ENCODE measurements around the gene KMT2B.
"Not testable (repeated sequence)": the region's sequence is repeated elsewhere in the genome, so short reads cannot be mapped to it uniquely, and the experiment has no call there.

The KMT2B gene

DNA sequence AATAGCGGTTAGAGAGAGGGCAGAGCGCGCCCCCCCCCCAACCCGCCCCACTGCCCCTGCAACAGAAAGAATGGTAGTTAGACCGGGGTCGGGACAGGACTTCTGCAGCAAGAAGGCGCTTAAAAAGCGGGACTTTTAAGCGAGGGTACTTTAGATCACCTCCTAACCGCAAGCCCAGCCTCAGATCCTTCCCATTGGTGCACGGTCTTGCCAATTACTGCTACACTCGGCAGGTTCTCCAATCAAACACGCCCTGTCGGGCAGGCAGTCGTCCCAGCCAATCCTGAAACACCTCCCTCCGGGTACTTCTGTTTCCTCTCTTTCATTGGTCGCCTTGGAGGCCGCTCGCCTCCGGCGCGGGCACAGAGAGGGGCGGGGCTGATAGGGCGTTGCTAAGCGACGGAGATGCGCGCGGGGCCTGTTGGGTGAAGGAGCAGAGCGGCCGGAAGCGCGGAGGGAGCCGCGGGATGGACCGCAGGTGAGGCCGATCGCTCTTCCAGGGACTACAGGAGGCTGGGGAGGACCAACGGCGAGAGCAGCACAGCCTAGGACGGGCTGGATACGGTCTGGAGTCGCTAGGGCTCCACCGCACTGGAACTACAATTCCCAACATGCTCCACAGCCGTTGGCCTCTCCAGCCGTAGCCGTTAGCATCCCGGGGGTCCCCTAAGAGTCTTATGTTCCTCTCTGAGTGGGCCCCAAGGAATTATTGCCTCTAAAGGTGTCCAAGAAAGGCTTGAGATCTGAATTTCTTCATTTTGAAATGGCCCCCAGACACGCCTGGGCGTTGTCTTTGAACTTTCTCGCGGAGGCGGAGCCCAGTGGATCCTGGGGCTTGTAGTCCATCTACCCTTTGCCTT lies 40.2 kb downstream of the KMT2B start, which contains the start of gene PROSER3:
PROSER3 (plus strand) TSS at position 428 of the 860 bp plus-strand sequence; CDS start at position 468, 40 bp downstream.
- peak; percentile 97 for DNase-seq

DNA sequence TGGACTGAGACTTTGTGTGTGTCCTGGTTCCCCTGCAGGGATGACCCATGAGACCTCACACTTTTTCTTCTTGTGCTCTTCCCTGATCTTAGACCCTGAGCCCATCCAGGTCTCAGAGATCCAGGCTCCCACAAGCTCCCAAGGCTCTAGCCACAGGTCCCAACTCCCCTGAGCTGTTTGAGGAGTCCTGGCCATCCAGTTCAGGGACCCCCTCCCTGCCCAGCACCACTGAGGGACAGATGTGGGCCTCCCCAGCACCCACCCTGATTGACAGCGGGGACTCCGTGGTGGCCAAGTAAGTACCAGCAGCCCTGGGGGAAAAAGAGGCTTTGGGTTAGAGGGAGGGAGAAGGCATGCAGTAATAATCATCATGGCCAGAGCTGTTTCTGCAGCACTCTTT lies 41.9 kb downstream of the KMT2B start:
- DNase-seq = no peak

DNA sequence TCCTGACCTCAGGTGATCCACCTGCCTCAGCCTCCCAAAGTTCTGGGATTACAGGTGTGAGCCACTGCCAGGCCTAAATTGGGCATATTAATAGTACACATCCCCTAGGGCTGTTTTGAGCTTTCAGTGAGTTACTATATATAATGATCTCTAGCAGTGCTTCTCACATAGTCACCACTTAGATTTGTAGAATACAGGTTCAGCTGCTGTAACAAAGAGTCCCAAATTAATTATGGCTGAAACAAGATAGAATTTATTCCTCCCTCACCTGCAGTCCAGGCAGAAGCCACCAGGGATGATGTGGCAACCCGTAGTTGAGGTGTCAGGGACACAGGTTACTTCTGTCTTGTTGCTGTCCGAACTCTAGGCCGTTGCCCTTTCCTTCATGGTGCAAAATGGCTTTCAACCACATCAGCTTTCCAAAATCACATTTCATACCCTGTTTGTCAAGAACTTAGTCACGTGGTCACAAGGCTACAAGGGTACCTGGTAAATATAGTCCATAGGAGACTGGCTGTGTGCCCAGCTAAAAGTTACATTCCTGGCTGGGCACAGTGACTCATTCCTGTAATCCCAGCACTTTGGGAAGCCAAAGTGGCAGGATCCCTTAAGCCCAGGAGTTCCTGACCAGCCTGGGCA lies 43.0 kb downstream of the KMT2B start:
- no peak for DNase-seq

DNA sequence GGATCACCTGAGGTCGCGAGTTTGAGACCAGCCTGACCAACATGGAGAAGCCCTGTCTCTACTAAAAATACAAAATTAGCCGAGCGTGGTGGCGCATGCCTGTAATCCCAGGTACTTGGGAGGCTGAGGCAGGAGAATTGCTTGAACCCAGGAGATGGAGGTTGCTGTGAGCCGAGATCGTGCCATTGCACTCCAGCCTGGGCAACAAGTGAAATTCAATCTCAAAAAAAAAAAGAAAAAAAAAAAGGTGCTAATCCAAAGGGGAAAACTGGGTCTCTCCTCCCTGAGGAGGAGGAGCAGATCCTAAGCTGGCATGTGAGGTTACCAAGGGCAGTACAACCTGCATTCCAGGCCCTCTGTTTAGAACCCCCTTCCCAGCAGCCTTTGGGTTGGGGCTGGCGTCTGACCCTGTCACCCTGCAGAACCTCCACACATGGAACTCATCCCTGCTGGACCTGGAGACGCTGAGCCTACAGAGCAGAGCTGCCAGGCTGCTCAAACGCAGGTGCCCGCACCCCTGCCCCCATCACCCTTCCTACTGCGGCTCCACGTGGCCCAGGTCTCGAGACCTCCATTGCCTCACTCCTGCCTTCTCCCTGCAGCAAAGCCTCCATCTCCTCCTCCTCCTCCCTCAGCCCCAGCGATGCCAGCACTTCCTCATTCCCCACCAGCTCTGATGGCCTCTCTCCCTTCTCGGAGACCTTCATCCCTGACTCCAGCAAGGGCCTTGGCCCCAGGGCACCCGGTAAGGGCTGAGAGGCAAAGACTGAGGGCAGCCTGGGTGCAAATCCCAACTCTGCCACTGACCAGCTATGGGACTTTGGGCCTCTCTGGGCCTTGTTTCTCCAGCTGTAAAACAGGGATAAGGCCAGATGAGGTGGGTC lies 46.9 kb downstream of the KMT2B start:
- DNase-seq = no peak

DNA sequence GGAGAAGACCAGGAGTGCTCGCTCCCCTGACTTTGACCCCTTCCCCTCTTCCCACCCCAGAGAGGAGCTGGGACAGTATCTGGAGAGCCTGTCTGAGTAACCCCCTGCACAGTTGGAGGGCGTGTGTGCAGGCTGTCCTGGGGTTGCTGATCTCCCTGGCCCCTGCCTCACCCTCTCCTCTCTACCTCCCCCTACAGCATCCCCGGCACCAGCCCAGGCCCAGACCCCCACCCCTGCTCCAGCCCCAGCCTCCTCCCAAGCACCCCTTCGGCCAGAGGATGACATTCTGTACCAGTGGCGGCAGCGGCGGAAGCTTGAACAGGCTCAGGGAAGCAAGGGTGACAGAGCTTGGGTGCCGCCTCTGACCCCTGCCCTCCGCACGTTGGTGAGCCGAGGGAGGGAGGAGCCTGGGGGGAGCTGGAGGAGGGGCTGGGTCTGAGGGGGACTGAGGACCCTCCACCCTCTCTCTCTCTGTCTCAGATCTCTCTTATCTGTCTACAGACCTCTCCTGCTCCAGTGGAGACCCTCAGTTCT lies 48.8 kb downstream of the KMT2B start:
- DNase-seq = no peak

DNA sequence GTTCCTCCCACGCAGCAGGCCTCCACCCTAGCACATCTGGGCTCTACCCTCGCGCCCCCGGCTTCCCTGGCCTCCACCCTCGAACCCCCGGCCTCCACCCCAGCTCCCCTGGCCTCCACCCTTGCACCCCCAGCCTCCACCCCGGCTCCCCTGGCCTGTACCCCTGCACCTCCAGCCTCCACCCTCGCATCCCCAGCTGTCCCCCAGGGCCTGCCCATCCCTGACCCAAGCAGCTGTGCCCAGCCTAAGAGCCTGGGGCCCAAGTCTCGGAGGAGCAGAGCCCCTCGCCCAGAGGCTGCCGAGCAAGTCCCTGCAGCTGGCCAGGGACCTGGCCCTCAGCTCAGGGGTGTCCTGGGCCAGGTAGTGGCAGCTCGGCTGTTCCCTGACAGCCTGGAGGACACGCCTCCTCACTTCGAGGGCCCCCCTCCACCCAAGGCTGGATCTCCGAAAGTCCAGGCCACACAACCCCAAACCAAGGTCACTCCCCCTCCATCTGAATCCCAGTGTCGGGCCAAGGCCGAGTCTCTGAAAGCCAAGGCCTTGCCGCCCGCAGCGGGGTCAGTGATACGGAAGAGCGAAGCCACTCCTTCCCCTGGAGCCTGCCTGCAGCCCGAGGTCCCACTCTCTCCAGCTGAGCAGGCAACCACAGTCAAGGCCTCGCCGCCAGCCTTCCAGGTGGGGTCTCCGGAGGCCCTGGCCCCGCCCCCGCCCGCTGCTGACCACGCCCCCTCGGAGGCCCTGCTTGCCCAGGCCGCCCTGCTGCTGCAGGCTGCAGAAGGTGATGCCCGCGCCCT lies 49.7 kb downstream of the KMT2B start:
- no peak for DNase-seq

DNA sequence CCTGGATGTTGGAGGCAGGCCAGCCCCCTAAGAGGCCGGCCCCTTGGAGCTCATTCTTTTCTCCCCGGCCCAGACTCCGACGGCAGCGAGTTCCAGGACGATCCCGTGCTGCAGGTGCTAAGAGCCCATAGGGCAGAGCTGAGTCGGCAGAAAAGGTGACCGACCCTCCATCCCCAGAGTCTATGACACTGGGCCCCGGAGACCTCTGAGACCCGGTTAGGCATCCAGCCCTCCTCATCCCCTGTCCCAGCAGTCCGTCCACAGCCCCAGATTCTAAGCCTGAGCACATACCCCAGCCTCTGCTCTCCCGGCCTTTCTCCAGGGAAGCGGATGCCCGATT lies 50.2 kb downstream of the KMT2B start:
- DNase-seq = no peak

DNA sequence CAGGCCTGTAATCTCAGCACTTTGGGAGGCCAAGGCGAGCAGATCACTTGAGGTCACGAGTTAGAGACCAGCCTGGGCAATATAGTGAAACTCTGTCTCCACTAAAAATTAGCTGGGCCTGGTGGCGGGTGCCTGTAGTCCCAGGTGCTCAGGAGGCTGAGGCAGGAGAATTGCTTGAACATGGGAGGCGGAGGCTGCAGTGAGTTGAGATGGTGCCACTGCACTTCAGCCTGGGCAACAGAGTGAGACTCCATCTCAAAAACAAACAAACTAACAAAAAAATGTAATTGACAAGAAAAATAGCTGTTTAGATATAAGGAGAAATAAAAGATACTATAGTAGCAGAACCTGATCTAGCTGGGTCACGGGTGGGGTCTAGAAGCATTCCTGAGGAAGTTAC lies 54.6 kb downstream of the KMT2B start:
- not testable (repeated sequence) for DNase-seq

DNA sequence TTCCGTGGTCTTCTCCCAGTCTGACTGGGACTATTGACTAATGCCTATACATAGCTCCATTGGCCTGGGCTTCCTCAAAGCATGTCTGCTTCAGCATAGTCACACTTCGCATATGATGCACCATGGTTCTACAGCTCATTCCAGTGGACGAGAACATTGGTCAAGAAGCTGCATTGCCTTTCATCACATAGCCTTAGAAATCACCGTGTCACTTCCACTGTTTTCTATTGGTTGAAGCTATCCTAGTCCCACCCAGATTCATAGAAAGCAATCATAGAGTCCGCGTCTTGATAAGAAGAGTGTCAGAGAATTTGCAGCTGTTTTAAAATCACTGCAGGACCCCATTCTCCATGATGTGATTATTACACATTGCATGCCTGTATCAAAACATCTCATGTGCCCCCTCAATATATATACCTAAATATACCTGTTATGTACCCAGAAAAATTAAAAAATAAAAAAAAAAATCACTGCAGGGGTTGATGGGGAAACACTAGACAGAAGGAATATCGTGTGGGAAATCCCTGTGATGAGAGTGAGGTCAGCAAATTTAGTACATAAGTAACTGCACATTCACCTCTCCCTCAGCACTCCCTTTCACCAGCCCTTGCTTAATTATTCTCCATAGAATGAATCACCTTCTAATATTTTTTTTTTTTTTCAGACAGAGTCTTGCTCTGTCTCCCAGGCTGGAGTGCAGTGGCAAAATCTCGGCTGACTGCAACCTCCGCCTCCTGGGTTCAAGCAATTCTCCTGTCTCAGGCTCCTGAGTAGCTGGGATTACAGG lies 55.4 kb downstream of the KMT2B start:
- no peak for DNase-seq

DNA sequence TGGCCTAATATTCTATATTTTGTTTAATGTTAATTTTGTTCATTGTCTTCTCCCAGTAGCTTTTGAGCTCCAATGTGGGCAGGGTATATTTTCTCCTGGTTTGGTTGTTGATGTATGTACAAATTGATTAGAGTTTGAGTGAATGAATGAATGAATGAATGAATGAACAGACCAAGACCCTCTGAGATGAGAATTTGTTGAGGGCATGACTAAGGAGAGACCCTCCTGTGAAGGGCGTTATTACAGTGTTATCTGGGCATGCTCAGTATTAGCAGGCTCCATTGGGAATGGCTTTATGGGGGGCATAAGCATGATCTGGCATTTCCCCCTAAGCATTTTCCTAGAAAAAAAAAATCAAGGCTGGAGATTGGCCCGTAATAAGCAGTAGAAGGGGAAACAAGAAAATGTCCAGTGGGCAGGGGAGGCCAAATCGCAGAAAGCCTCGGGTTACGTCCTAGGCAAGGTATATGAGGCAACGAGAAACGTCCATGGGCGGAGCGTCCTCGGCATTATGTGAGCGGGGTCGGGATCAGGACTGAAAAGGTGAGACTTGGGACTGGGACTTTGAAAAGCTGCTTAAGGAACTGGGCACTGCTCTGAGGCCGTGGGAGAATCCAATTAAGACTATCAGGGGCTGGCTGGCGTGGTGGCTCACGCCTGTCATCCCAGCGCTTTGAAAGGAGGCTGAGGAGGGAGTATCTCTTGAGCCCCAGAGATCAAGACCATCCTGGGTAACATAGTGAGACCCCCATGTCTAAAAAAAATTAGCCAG lies 56.7 kb downstream of the KMT2B start:
- no peak for DNase-seq

DNA sequence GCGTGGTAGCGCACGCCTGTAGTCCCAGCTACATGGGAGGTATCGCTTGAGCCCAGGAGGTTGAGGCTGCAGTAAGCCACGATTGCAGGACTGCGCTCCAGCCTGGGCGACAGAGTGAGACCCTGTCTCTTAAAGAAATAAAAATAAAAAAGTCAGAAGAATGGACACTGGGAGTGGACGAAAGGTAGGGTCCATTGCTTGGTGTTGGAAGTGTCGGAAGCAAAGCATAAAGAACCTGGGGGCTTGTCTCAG lies 57.2 kb downstream of the KMT2B start:
- DNase-seq = no peak

DNA sequence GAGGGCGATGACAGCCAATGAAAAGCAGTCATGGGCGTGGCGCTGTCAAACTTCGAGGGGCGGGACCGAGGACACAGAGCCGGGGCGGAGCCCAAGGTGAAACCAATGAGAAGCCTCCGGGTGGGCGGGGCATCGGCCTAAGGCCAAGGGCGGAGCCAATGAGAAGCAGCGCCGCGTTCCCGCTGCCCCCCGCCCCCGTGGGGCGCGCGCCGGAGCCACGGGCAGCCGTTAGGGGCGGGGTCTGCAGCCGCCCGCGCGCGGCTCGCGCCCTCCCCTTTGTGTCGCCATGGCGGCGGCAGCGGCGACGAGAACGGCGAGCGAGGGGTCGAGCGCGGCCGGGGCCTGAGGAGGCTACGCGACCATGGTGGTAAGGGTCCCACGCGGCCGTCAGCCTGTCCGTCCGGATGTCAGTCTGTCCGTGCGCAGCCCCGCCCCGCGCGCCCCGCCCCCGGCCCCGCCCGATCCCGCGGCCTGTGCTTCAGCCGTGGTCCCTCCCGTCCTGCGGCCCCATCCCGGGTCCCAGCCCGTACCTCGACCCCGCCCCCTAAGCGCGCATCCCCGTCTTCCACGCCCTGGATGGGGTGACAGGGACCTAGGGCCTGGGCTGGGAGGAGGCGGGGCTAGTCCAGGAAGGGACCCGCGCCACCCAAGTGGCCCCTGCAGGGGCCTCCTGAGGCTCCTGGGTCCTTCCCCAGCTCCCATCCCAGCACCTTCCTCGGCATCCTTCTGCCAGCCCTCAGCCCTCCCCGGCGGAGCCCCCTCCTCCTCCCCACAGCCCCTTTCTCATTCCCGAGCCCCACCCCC lies 57.7 kb downstream of the KMT2B start, which contains the start of gene ARHGAP33:
ARHGAP33 (plus strand) TSS at position 267 of the 804 bp plus-strand sequence; CDS start at position 362, 95 bp downstream.
- DNase-seq = peak; percentile 99

DNA sequence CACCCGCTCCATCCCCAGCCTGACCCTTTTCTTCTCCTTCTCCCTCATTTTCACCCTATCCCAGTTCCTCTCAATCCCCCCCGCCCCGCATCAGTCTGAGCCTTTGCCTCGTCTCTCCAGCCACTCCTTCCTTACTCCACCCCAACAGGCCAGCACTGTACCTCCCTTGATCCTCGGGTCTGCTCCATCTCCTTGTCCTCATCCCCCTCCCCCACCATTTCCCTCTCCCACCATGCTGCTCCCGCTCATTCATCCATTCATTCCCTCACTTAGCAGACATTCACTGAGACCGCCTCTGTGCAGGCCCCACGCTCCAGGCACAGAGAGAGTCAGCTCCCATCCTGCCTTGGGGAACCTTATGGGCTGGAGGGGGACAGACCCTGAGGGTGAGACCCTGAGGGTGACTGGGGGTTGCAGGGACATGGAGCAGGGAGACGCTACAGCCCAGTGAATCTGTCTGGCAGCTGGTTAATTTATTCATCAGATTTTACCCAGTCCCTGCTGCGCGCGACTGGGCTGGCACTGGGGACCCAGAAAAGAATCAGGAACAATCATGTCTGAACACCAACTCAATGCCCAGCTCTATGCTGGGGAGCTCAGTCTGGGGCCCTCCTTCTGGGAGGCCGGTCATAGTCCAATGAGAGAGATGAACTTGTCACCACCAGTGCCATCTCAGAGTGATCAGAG lies 58.4 kb downstream of the KMT2B start:
- no peak for DNase-seq

DNA sequence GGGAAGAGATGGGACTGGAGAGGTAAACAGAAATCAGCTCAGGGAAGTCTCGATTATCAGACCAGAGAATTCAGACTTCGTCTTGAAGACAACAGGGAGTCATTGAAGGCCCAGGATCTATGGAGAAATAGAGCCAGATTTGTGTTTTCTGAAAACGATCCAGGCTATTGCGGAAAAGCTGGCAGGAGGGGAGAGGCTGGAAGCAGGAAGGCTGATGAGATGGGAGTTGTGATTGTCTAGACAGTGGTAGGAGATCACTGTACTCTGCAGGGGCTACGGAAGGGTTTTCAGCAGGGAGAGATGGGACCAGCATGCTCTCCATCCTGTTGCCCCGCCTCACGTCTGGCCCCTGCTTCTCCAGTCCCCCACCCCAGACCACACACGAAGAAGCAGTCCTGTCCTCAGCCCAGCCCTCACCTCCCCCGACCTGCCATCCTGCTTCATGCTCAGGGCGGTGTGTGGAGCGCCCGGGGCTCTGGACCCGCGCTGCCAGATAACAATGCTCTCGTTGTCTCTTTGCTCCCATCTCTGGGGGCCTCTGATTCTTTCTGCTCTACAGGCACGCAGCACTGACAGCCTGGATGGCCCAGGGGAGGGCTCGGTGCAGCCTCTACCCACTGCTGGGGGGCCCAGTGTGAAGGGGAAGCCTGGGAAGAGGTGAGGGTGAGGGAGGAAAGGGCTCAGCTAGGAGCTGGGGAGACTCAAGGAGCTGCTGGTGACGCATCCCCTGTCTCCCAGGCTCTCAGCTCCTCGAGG lies 59.5 kb downstream of the KMT2B start:
- DNase-seq = no peak

DNA sequence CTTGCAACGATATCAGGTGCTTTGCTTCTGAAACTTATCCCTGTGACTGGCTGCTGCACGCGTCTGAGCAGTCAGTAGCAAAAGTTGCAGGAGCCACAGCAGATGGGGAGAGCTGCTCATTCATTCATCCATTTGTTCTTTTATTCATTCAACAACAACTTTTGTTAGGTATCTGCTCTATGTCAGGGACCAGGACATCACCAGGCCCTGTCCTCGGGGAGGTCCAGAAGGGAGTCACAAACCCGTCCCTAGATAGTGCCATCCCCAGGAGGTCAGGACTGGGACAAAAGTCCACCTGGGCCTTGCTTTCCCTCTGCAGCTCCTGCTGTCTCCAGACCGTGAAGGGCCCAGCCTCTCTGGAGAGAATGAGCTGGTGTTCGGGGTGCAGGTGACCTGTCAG lies 60.2 kb downstream of the KMT2B start:
- no peak for DNase-seq

DNA sequence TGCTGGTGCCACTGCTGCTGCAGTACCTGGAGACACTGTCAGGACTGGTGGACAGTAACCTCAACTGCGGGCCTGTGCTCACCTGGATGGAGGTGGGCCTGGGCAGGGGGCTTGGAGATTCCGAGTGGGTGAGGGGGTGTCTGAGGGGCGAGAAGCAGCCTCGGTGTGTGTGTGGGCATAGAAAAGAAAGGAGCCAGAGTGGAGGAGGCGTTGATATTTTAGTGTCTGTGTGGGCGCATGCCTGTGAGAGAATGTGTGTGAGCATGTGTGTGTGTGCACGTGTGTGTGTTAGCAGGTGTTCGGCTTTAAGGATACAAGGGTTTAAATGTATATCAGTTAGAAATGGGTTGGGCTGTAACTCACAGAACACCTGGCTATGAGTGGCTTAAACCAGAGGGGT lies 61.2 kb downstream of the KMT2B start:
- no peak for DNase-seq

DNA sequence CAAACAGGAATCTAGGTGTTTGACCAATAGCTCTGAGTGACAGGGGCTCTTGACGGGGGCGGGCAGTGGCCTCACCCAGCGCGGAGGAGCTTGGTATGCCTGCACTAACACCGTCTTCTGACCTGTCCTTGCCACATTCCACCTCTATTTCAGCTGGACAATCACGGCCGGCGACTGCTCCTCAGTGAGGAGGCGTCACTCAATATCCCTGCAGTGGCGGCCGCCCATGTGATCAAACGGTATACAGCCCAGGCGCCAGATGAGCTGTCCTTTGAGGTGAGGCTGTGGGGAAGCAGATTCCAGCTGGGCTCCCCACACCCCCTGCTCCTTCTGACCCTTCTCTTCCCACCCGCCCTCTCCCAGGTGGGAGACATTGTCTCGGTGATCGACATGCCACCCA lies 62.3 kb downstream of the KMT2B start:
- DNase-seq = no peak

DNA sequence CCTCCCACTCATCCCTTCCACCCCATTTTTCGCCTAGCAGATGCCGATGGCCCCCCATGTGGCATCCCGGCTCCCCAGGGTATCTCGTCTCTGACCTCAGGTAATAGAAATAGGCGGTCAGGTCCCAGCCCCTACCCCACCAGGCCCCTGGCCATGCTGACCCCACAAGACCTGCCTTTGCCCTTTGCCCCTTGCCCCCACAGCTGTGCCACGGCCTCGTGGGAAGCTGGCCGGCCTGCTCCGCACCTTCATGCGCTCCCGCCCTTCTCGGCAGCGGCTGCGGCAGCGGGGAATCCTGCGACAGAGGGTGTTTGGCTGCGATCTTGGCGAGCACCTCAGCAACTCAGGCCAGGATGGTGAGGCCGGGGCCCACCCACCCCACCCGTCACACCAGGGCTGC lies 62.9 kb downstream of the KMT2B start:
- DNase-seq = no peak

DNA sequence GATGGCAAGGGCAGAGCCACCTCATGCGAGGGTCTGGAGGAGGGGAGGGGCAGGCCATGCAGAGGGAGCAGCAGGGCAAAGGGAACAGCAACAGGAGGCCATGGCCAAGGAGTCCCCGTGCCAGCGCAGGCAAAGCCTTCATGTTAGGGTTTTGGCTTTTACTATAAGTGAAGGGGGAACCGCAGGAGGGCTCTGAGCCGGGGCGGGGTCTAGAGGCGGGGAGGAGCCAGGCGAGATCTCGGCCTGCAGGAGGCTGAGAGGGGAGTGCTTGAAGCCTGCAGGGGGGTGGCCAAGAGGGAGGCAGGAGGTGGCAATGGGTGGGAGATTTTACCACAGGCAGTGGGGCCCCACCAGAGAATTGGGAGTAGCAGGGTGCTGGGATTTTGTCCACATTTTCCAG lies 63.8 kb downstream of the KMT2B start:
- DNase-seq = no peak

All from activated CD8-positive, alpha-beta memory T cell treated with anti-CD3 and anti-CD28 coated beads for 24 hours (primary cell).